B cell (primary cell): ENCODE measurements around the gene ASPN.

Experiments
- CTCF ChIP-seq: fragments of 200-600 bp; IDR thresholded peaks from one replicate; pipeline ENCODE4 v1.8.0; 2022; ENCODE audit warnings: antibody characterized with exemption, mild to moderate bottlenecking
- EZH2 ChIP-seq: IDR thresholded peaks from 2 replicates; pipeline ENCODE4 v1.6.1; 2012; ENCODE audit warnings: borderline replicate concordance, low read depth, mild to moderate bottlenecking, moderate library complexity, low read length; ENCODE audit not compliant: insufficient read depth, poor library complexity, severe bottlenecking

DNA sequence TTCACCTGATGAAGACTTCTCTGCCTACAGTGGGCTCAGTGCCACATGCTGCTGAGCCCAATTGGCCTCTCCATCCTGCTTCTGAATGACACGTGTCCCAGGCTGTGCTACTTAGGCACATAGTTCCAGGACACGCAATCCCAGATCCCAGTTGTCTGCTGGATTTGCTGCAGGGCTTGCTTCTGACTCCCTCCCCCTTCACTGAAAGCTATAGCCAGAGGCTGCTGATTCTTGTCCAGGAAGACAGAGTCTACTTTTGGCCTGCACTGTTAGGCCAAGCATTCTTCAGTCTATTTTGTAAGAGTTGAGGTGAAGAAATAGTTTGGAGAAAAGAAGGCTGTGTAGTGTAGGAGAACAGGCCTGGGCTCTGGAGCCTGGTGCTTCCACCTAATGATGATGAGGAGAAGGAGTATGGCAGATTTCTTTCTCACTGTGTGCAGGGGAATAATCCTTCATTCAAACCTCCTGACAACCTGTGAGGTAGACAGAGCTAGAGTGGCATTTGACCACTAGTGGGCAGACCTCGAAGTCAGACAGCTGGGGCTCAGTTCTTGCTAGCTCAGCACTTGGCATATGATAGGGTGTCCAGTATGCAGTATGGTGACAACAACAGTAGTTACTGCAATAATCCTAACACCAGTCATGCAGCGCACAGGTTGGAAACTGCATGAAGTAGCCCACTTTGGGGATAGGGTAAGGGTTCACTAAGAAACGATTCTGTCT is 19.5 kb upstream of the ASPN start:
- TF ChIP-seq EZH2 (no peak), CTCF (no peak)
